ENCODE data around the gene DOCK7. TPM values are rescaled to one million over a fixed set of nuclear protein-coding genes. Genes with fewer than 3 reads are reported as not detected.

Gene DOCK7
- total RNA-seq, 3 donors from 2014 or later = 35.7 to 60.7 (median 49.2) TPM

GRCh38 chr1:62500210-62500609 is 188.0 kb downstream of the DOCK7 start:
- intact Hi-C loops (cut with DNase I; ENCODE audit: low total_unique reads) = no loop called here
- no peaks in the 10 kb centered on the region for H3K36me3 ChIP-seq

DNA sequence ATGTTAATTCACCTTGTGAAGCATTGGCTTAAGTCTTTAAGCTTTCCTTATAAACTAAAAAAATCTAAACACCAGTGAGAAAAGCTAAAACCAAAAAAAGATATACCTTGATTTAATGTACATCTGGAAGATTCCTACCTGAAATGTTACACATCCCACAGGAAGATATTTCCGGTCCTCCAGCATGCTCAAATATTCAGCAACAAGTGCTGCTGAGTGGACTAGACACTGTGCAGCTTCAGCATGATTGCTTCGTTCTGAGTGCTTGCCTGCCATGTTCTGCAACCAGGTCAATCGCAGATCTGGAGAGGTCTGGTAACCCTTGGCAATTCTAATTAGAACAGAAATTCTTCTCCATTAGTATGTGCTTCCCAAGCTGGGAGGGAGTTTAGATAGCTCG is 194.0 kb downstream of the DOCK7 start:
- H3K36me3 ChIP-seq = no peaks in the 10 kb centered on the region
- intact Hi-C loops (cut with DNase I; ENCODE audit: low total_unique reads) = no loop called here

More at GRCh38 chr1:62500210-62500609, 188.0 kb downstream of the DOCK7 start:
- TF ChIP-seq POLR2AphosphoS5 (IDR thresholded peaks at IDR 0.05) = no peak
- TF ChIP-seq, protein P1, sequence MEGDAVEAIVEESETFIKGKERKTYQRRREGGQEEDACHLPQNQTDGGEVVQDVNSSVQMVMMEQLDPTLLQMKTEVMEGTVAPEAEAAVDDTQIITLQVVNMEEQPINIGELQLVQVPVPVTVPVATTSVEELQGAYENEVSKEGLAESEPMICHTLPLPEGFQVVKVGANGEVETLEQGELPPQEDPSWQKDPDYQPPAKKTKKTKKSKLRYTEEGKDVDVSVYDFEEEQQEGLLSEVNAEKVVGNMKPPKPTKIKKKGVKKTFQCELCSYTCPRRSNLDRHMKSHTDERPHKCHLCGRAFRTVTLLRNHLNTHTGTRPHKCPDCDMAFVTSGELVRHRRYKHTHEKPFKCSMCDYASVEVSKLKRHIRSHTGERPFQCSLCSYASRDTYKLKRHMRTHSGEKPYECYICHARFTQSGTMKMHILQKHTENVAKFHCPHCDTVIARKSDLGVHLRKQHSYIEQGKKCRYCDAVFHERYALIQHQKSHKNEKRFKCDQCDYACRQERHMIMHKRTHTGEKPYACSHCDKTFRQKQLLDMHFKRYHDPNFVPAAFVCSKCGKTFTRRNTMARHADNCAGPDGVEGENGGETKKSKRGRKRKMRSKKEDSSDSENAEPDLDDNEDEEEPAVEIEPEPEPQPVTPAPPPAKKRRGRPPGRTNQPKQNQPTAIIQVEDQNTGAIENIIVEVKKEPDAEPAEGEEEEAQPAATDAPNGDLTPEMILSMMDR (IDR thresholded peaks at IDR 0.05) = no peak
- TF ChIP-seq POLR2A (IDR thresholded peaks at IDR 0.05) = no peak
- Histone ChIP-seq H3K4me1 (no peaks in the 10 kb centered on the region), H3K27ac (no peak overlapping the region), H3K4me3 (no peak overlapping the region), H3K9me3 (no peaks in the 10 kb centered on the region), H3K27me3 (no peaks in the 10 kb centered on the region)
- DNase-seq (ENCODE audit: low spot score in 2 of 2) = no peak

GRCh38 chr1:62493656-62494055 is 194.5 kb downstream of the DOCK7 start:
- TF ChIP-seq POLR2A (IDR thresholded peaks at IDR 0.05) (no peak), POLR2AphosphoS5 (IDR thresholded peaks at IDR 0.05) (no peak)
- TF ChIP-seq, protein P1 (IDR thresholded peaks at IDR 0.05) = no peak
- no peak overlapping the region for H3K4me3 ChIP-seq
- intact Hi-C loops (cut with DNase I; ENCODE audit: low total_unique reads) = no loop called here
- DNase-seq (ENCODE audit: low spot score in 2 of 2) = no peak
- H3K4me1 ChIP-seq = no peaks in the 10 kb centered on the region
- no peaks in the 10 kb centered on the region for H3K9me3 ChIP-seq
- H3K27me3 ChIP-seq = no peaks in the 10 kb centered on the region
- H3K36me3 ChIP-seq = no peaks in the 10 kb centered on the region
- no peak overlapping the region for H3K27ac ChIP-seq

More for the DNA sequence above, 194.0 kb downstream of the DOCK7 start:
- no peaks in the 10 kb centered on the region for H3K27me3 ChIP-seq
- H3K4me3 ChIP-seq = no peak overlapping the region
- no peak for DNase-seq (ENCODE audit: low spot score in 2 of 2)
- no peak overlapping the region for H3K27ac ChIP-seq
- H3K4me1 ChIP-seq = no peaks in the 10 kb centered on the region
- H3K9me3 ChIP-seq = no peaks in the 10 kb centered on the region
- no peak for TF ChIP-seq POLR2A (IDR thresholded peaks at IDR 0.05)
- TF ChIP-seq POLR2AphosphoS5 (IDR thresholded peaks at IDR 0.05) = no peak
- TF ChIP-seq, protein P1 (IDR thresholded peaks at IDR 0.05) = no peak

GRCh38 chr1:62492521-62492920 is 195.7 kb downstream of the DOCK7 start:
- Histone ChIP-seq H3K4me1 (no peaks in the 10 kb centered on the region), H3K36me3 (no peaks in the 10 kb centered on the region), H3K4me3 (no peak overlapping the region), H3K27me3 (no peaks in the 10 kb centered on the region), H3K9me3 (no peaks in the 10 kb centered on the region), H3K27ac (no peak overlapping the region)
- TF ChIP-seq, protein P1 (IDR thresholded peaks at IDR 0.05) = no peak
- TF ChIP-seq POLR2AphosphoS5 (IDR thresholded peaks at IDR 0.05) = no peak
- TF ChIP-seq POLR2A (IDR thresholded peaks at IDR 0.05) = no peak
- DNase-seq (ENCODE audit: low spot score in 2 of 2) = no peak
- intact Hi-C loops (cut with DNase I; ENCODE audit: low total_unique reads) = no loop called here

DNA sequence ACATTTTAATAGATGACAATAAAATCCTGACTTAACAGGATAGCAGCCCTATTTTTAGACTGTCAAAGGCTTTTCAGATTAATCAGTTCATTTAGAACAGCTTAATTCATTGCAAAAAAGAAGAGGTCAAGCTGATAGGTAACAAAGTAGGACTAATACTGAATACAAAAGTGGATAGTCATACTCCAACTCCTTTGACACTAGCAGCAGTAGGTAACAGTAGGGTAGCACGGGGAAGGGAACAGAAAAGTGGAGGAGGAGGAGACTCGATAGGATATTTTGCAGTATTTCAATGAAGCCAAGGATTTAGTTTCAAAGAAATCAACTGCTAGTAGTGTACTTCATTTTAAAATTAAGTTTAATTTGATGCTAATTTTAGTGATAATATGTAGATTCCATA is 200.2 kb downstream of the DOCK7 start:
- Histone ChIP-seq H3K4me3 (no peak overlapping the region), H3K27me3 (no peaks in the 10 kb centered on the region), H3K27ac (no peak overlapping the region), H3K9me3 (no peaks in the 10 kb centered on the region), H3K36me3 (peaks cover 5% of the 10 kb centered on the region), H3K4me1 (no peaks in the 10 kb centered on the region)
- TF ChIP-seq POLR2AphosphoS5 (IDR thresholded peaks at IDR 0.05) (no peak), POLR2A (IDR thresholded peaks at IDR 0.05) (no peak)
- TF ChIP-seq, protein P1 (IDR thresholded peaks at IDR 0.05) = no peak
- DNase-seq (ENCODE audit: low spot score in 2 of 2) = no peak
- intact Hi-C loops (cut with DNase I; ENCODE audit: low total_unique reads) = no loop called here

Measured in breast epithelium (tissue), 4 donors.